ENCODE results near the gene CES2. TPM values are rescaled to one million over a fixed set of nuclear protein-coding genes. Genes with fewer than 3 reads are reported as not detected.

The CES2 gene
- total and polyA plus RNA-seq, 2 donors (not counting 3 experiments of a cell fraction or from before 2014, with no cell fraction given) = 19.1 to 28.8 TPM

DNA sequence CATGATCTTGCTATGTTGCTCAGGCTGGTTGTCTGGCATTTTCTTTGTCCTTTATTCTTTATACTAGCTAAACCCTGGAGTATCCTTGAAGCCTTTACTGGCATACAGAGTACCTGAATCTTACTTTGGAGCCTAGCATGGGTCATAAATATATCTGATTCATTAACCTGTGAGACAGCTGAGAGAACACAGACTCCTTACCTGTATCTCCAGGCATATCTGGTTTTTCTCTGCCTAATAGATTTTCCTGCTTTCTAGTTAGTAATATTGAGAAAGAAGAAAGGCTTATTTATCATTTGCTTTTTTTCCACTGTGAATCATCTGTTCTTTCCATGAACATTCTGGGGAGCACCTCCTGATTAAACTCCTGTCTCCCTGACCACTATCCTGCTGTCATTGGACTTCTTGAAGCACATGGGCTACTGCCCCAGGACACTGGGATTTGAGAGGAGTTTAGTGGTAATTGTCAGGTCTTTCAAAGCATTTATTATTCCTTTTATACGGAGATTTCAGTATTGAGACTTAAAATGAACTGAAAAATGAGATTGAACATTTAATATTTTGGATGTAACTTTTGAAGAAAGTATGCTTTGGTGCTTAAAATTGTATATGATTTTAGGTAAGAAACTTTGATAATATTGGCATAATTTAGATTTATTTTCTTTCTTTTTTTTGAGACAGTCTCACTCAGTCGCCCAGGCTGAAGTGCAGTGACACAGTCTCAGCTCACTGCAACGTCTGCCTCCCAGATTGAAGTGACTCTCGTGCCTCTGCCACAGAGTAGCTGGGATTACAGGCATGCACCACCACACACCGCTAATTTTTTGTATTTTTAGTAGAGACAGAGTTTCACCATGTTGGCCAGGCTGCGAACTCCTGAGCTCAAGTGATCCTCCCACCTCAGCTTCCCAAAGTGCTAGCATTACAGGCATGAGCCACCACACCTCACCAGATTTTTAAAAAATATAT is 46.4 kb upstream of the CES2 start:
- Histone ChIP-seq H3K4me3 (replicated peaks in 1 of 3; ENCODE audit: insufficient read depth in 1 of 3, low read depth in 1 of 3, low read length in 3 of 3) (no peak overlapping the region), H3K4me2 (ENCODE audit: insufficient read depth, low read length) (no peak overlapping the region), H3K27ac (ENCODE audit: insufficient read depth, low read depth, low read length) (no peak overlapping the region), H3K9ac (replicated peaks; ENCODE audit: extremely low read depth, insufficient read depth, low read length) (no peak overlapping the region), H3K27me3 (ENCODE audit: control insufficient read depth in 2 of 2, insufficient read depth in 2 of 2, low read length in 2 of 2) (no peaks in the 10 kb centered on the region), H3K79me2 (ENCODE audit: control insufficient read depth, insufficient read depth, low read length) (no peaks in the 10 kb centered on the region), H4K20me1 (replicated peaks; ENCODE audit: control insufficient read depth, extremely low read depth, insufficient read depth, low read length) (peaks cover 4% of the 10 kb centered on the region), H3K36me3 (ENCODE audit: control insufficient read depth in 2 of 2, extremely low read depth in 1 of 2, insufficient read depth in 2 of 2, low read length in 2 of 2) (peaks cover 3 to 9% of the 10 kb centered on the region in 2 experiments), H3K4me1 (ENCODE audit: control insufficient read depth, extremely low read depth, insufficient read depth, low read length) (no peaks in the 10 kb centered on the region), H3K9me1 (replicated peaks; ENCODE audit: control insufficient read depth, extremely low read depth, insufficient read depth, low read length) (no peaks in the 10 kb centered on the region), H2AFZ (ENCODE audit: low read depth, low read length) (no peak overlapping the region), H3K9me3 (replicated peaks; ENCODE audit: control insufficient read depth, insufficient read depth, low read length) (no peaks in the 10 kb centered on the region)
- FAIRE-seq (no peak), DNase-seq (ENCODE audit: low read depth, low spot score) (no peak)
- POLR2A ChIA-PET = no interaction called here
- no peak for TF ChIP-seq EZH2 (IDR thresholded peaks at IDR 0.05; ENCODE audit: borderline replicate concordance, low read depth, low read length, severe bottlenecking)
- no peak for TF ChIP-seq GATA2 (IDR thresholded peaks at IDR 0.05; ENCODE audit: insufficient read depth, insufficient read length, low read depth, low read length)
- no peak for TF ChIP-seq MYC (IDR thresholded peaks at IDR 0.05; ENCODE audit: low read depth, low read length)
- no peak for TF ChIP-seq POLR2AphosphoS5 (IDR thresholded peaks at IDR 0.05; ENCODE audit: insufficient read depth, low read depth, low read length)
- TF ChIP-seq JUN (IDR thresholded peaks at IDR 0.05; ENCODE audit: borderline replicate concordance, insufficient read depth, insufficient read length, low read depth) = no peak
- no peak for TF ChIP-seq MAX (IDR thresholded peaks at IDR 0.05; ENCODE audit: insufficient read depth, insufficient read length)
- no peak for TF ChIP-seq POLR2A (IDR thresholded peaks at IDR 0.05; ENCODE audit: low read depth, low read length)
- no peak for TF ChIP-seq CTCF (IDR thresholded peaks at IDR 0.05; ENCODE audit: extremely low read depth in 1 of 2, insufficient read depth in 1 of 2, low read depth in 1 of 2, low read length in 2 of 2)
- no peak for TF ChIP-seq FOS (IDR thresholded peaks at IDR 0.05; ENCODE audit: borderline replicate concordance, insufficient read depth, low read length)
- no TSS peak for BruUV-seq (replicated peaks)
- CTCF ChIA-PET = interaction anchor here (0.7 to 1.8 kb wide), 5 partner anchors 7 to 228 kb away, joined by 3 to 12 read pairs (median 3); partner anchors contain the start of gene NAE1
- intact Hi-C loops (cut with micrococcal nuclease) = no loop called here
- dilution Hi-C loops (cut with MboI; ENCODE audit: extremely low pct_ligation_motif_present, low sequenced_read_pairs) = no loop called here

Data from endothelial cell of umbilical vein (primary cell).